Adrenal gland (tissue), 5 donors: Measurements from ENCODE around the gene ZNF469.

Source experiments
- POLR2A ChIP-seq, 2 donors: fragments of 450-650 bp; IDR thresholded peaks; one replicate each; pipeline ENCODE4 v1.6.1; 2017; ENCODE audit warnings: antibody characterized with exemption in 2 of 2, mild to moderate bottlenecking in 2 of 2, moderate library complexity in 1 of 2
- TF ChIP-seq, protein P1 (sequence below), 6 experiments: fragments of 450-650 bp in 4 of 6; fragments of 200-600 bp in 2 of 6; sonication (generic) in 1 of 6; IDR thresholded peaks; 1 replicate in 5 of 6; 2 replicates in 1 of 6; pipeline versions ENCODE4 v1.5.1 to v1.8.0; 2016 to 2021; ENCODE audit warnings: antibody characterized with exemption in 6 of 6, mild to moderate bottlenecking in 2 of 6, moderate library complexity in 1 of 6
- donor health status: DM: no; HTN: no; CAD: no.

DNA sequence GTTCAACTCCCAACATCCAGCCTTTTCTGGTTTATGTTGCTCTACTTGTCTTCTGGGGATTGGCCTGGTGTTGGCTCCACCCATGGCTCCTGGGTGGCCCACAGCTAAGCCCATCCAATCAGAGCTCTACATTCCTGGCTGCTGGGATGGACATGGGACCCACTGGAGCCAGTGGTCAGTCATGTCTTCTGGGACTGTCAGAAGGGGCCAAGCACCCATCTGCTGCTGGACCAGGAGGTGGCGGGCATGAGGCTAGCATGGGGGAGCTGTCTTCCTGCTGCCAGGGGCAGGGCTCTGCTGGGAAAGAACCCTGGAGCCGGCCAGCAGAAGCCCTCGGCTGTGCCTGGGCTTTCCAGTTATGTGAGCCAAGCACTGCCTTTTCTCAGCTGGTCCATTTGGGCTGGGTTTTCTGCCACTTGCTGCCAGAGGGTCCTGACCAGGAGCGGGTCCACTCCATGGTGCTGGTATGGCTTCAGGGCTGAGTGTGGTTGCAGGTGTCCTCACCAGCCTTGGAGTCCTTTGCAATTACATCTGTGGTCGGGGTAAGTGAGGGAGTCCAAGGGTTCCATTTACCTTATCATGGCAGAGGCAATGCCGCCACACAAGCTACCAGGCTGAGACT is 17.4 kb upstream of the ZNF469 start:
- TF ChIP-seq, protein P1, sequence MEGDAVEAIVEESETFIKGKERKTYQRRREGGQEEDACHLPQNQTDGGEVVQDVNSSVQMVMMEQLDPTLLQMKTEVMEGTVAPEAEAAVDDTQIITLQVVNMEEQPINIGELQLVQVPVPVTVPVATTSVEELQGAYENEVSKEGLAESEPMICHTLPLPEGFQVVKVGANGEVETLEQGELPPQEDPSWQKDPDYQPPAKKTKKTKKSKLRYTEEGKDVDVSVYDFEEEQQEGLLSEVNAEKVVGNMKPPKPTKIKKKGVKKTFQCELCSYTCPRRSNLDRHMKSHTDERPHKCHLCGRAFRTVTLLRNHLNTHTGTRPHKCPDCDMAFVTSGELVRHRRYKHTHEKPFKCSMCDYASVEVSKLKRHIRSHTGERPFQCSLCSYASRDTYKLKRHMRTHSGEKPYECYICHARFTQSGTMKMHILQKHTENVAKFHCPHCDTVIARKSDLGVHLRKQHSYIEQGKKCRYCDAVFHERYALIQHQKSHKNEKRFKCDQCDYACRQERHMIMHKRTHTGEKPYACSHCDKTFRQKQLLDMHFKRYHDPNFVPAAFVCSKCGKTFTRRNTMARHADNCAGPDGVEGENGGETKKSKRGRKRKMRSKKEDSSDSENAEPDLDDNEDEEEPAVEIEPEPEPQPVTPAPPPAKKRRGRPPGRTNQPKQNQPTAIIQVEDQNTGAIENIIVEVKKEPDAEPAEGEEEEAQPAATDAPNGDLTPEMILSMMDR (IDR thresholded peaks at IDR 0.05) = no peak
- no peak for TF ChIP-seq POLR2A (IDR thresholded peaks at IDR 0.05)
